Measurements from ENCODE around the gene ATXN7L3B.

DNA sequence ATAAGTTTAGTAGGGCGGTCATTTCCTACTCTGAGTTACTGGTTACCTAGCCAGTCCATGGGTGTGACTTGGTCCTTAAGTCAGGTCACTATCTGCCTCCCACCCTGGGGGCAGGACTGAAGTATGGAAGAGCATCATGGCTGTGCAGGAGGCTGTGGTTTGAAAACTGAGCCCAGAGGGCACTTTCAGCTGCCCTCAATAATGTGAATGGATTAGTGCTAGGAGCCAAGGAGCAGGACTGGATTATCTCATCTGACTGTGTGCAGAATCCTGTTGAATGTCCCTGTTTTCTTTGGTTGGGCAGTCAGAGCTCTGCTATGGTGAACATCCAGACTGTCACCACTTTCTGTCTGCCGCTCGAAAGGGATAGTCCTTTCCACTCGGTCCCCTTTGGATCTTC, 1.6 kb downstream of the ATXN7L3B start:
- TF ChIP-seq, protein P1, sequence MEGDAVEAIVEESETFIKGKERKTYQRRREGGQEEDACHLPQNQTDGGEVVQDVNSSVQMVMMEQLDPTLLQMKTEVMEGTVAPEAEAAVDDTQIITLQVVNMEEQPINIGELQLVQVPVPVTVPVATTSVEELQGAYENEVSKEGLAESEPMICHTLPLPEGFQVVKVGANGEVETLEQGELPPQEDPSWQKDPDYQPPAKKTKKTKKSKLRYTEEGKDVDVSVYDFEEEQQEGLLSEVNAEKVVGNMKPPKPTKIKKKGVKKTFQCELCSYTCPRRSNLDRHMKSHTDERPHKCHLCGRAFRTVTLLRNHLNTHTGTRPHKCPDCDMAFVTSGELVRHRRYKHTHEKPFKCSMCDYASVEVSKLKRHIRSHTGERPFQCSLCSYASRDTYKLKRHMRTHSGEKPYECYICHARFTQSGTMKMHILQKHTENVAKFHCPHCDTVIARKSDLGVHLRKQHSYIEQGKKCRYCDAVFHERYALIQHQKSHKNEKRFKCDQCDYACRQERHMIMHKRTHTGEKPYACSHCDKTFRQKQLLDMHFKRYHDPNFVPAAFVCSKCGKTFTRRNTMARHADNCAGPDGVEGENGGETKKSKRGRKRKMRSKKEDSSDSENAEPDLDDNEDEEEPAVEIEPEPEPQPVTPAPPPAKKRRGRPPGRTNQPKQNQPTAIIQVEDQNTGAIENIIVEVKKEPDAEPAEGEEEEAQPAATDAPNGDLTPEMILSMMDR (IDR thresholded peaks at IDR 0.05; ENCODE audit: extremely low read depth in 1 of 2, insufficient read depth in 1 of 2, low read depth in 1 of 2, low read length in 2 of 2), result no peak
- TF ChIP-seq EZH2 (IDR thresholded peaks at IDR 0.05; ENCODE audit: borderline replicate concordance, low read depth, low read length, severe bottlenecking), result no peak
- no peak for TF ChIP-seq POLR2A (IDR thresholded peaks at IDR 0.05; ENCODE audit: low read depth, low read length)
- TF ChIP-seq POLR2AphosphoS5 (IDR thresholded peaks at IDR 0.05; ENCODE audit: insufficient read depth, low read depth, low read length), result no peak
- TF ChIP-seq, protein P2, sequence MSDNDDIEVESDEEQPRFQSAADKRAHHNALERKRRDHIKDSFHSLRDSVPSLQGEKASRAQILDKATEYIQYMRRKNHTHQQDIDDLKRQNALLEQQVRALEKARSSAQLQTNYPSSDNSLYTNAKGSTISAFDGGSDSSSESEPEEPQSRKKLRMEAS (IDR thresholded peaks at IDR 0.05; ENCODE audit: insufficient read depth, insufficient read length), result no peak
- no peak for TF ChIP-seq MYC (IDR thresholded peaks at IDR 0.05; ENCODE audit: low read depth, low read length)
- no peak for TF ChIP-seq JUN (IDR thresholded peaks at IDR 0.05; ENCODE audit: borderline replicate concordance, insufficient read depth, insufficient read length, low read depth)

Data from endothelial cell of umbilical vein (primary cell).